Esophagus mucosa (tissue), 1 donor: ENCODE results near the gene CCSER1. TPM values are rescaled to one million over a fixed set of nuclear protein-coding genes. Genes with fewer than 3 reads are reported as not detected.
"Not testable (repeated sequence)": the region's sequence is repeated elsewhere in the genome, so short reads cannot be mapped to it uniquely, and the experiment has no call there.

Source experiments
- ATAC-seq: fragments of 200-7000 bp; cut with Tn5 transposase; one replicate; pipeline ENCODE4 v1.9.1; 2020
- total RNA-seq: library from RNA; stranded (reverse); gene quantifications from one replicate; pipeline ENCODE4 v1.2.4, GENCODE V29; 2023
- donor health status: DM: yes; HTN: yes; CAD: no.

Gene CCSER1
- total RNA-seq, 1 donor from 2014 or later = 1.2 TPM

DNA sequence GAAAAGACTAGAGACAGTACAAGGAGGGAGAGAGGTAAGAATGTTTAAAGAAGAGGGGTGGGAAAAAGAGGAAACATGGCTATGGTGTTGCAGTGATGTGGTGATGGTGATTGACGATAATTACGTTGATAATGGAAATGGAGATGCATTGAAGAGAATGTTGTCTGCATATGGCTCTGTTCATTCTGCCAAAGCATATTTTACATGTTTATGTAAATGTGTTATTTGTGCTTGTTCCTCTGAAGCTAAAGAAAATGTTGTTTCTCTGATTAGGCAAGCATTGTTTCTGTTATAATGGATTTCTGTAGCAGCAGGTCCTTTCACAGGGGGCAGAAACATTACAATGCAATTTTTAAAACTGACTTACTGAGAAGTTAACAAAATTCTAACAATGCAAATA, 958.8 kb downstream of the CCSER1 start:
- no peak for ATAC-seq

- ATAC-seq = no peak
These were observed 960.5 kb downstream of the CCSER1 start for GRCh38 chr4:91087743-91088142.

GRCh38 chr4:91089178-91089577, 962.0 kb downstream of the CCSER1 start:
- ATAC-seq = no peak

- peak; percentile 69 for ATAC-seq
These were observed 965.3 kb downstream of the CCSER1 start for GRCh38 chr4:91092398-91092980.

DNA sequence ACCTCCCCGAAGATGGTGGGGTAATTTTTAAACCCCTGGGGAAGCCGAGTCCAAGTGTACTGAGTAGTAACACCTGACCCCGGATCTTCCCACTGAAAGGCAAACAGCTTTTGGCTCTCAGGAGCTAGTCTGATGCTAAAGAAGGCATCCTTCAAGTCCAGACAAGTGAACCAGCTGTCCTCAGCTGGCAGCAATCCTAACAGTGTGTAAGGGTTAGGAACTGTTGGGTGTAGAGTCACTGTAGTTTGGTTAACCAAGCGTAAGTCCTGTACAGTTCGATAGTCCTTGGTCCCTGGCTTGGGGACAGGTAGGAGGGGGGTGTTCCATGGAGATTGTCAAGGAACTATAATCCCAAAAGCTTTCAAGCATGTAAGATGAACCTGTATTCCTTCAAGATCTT, 967.0 kb downstream of the CCSER1 start:
- peak; percentile 57 for ATAC-seq

- no peak for ATAC-seq
These were observed 972.5 kb downstream of the CCSER1 start for GRCh38 chr4:91099666-91100065.

DNA sequence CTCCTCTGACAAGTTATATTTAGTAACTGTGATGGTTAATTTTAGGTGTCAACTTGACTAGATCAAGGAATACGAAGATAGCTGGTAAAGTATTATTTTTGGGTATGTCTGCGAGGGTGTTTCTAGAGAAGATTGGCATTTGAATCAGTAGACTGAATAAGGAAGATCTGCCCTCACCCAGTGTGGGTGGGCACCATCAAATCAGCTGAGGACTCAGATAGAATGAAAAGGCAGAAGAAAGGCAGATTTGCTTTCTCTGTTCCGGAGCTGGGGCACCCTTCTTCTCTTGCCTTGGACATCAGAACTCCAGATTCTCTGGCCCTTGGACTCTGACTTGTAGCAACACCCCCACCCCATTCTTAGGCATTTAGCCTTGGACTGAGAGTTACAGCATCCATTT, 981.6 kb downstream of the CCSER1 start:
- no peak for ATAC-seq

- ATAC-seq = no peak
These were observed 984.4 kb downstream of the CCSER1 start for GRCh38 chr4:91111556-91111955.

- no peak for ATAC-seq
These were observed 986.0 kb downstream of the CCSER1 start for GRCh38 chr4:91113130-91113706.

- no peak for ATAC-seq
These were observed 987.2 kb downstream of the CCSER1 start for GRCh38 chr4:91114386-91114785.

DNA sequence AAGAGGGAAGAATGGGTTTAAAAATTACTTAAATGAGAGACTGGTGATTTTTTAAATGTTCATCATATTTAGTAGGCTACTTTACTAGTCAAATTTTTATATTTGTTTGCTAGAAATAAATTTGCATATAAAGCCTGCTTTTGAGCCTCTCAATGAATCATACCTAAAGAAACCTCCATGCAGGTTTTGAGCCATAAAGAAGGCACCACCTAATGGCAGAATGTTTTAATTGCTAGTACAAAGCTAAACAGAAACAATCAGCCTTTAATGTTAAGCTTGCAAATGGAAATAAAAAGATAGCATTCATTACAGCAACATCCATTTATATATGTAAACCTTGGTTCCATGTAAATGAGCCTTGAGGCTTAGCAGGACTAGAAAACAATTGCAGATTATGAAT, 989.7 kb downstream of the CCSER1 start:
- ATAC-seq = no peak

- ATAC-seq = no peak
These were observed 991.4 kb downstream of the CCSER1 start for GRCh38 chr4:91118597-91118996.

DNA sequence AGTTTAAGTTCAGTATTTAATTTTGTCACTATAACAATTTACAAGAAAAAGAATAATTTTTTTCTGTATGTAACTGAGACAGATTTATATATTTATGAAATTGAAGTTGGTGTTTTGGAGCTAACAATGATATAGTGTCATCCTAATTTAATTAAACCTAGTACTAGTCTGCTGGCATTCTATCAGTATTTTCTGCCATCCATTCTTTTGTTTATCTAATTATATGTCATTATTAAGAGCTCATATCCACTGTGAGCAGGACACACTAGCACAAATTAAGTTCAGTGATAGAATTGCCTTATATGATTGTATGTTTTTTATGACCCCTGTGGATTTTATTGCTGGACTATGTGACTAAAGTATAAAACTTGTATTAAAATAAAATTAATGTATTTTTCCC, 996.5 kb downstream of the CCSER1 start:
- no peak for ATAC-seq

GRCh38 chr4:91127192-91127591, 1000.0 kb downstream of the CCSER1 start:
- ATAC-seq = no peak

DNA sequence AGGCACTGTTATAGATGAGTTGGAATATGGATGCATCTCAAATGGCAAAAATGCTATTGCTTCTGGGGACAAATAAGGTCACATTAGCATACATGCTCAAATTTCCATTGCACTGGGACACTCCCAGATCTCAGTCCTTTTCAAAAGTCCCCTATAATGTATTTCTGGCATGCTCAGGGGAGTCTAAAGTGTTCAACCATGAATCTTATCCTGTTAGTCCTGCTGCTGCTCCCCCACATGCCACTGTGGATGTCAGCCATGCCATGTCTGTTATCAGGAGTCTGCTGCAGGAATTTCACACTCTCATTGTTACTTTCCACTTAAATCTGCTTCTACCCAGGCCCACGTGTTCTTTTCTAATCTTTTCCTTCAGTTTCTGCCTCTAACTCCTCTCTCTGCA, 1000.6 kb downstream of the CCSER1 start:
- ATAC-seq = no peak

- no peak for ATAC-seq
These were observed 1001.3 kb downstream of the CCSER1 start for GRCh38 chr4:91128519-91128918.

GRCh38 chr4:91147067-91147466, 1019.9 kb downstream of the CCSER1 start:
- no peak for ATAC-seq

- ATAC-seq = not testable (repeated sequence)
These were observed 1026.8 kb downstream of the CCSER1 start for GRCh38 chr4:91154041-91154440.

DNA sequence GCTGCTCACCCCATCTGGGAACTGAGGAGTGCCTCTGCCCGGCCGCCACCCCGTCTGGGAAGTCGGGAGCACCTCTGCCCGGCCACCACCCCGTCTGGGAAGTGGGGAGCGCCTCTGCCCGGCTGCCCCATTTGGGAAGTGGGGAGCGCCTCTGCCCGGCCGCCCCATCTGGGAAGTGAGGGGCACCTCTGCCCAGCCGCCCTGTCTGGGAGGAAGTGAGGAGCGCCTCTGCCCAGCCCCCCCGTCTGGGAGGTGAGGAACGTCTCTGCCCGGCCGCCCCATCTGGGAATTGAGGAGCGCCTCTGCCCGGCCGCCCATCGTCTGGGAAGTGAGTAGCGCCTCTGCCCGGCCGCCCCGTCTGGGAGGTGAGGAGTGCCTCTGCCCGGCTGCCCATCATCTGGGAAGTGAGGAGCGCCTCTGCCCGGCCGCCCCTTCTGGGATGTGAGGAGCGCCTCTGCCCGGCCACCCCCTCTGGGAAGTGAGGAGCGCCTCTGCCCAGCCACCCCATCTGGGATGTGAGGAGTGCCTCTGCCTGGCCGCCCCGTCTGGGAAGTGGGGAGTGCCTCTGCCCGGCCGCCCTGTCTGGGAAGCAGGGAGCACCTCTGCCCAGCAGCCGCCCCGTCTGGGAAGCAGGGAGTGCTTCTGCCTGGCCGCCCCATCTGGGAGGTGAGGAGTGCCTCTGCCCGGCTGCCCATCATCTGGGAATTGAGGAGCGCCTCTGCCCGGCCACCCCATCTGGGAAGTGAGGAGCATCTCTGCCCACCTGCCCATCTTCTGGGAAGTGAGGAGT, 1040.9 kb downstream of the CCSER1 start:
- not testable (repeated sequence) for ATAC-seq

- ATAC-seq = no peak
These were observed 1043.6 kb downstream of the CCSER1 start for GRCh38 chr4:91170768-91171167.

DNA sequence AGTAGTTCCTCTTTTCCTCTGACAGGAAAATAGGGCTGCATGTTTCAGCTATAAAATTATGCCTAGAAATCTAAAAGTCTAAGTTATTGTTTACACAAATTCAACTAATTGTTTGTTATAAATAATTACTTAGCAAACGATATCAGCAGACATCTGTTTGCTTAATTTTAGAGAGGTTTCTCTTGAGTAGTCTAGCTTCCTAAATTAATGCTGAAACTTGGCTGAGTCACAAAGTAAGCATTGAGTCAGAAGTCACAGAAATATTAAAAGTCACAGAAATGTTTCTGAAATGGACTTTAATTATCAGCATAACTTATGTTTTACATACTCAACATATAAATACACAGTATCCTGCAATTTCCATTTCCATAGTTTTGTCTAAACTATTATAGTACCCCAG, 1044.0 kb downstream of the CCSER1 start:
- no peak for ATAC-seq

GRCh38 chr4:91185061-91185460, 1057.9 kb downstream of the CCSER1 start:
- ATAC-seq = not testable (repeated sequence)

- no peak for ATAC-seq
These were observed 1071.8 kb downstream of the CCSER1 start for GRCh38 chr4:91198951-91199350.

- no peak for ATAC-seq
These were observed 1080.3 kb downstream of the CCSER1 start for GRCh38 chr4:91207535-91207934.
